Gastroesophageal sphincter (tissue), 3 donors: ENCODE data around the gene OR1K1.

Experiments used
- CTCF ChIP-seq, 4 experiments: fragments of 200-600 bp in 2 of 4; fragments of 450-650 bp in 2 of 4; sonication (generic) in 1 of 4; IDR thresholded peaks; one replicate each; pipeline ENCODE4 v1.5.1; 2017 to 2019; ENCODE audit warnings: antibody characterized with exemption in 4 of 4, mild to moderate bottlenecking in 2 of 4, moderate library complexity in 2 of 4
- EP300 ChIP-seq: sonication (generic); formaldehyde crosslinking; IDR thresholded peaks from one replicate; pipeline ENCODE4 v1.6.1; 2017; ENCODE audit warnings: antibody characterized with exemption, mild to moderate bottlenecking
- POLR2A ChIP-seq, 2 donors: fragments of 450-650 bp; IDR thresholded peaks; one replicate each; pipeline ENCODE4 v1.6.1; 2017; ENCODE audit warnings: antibody characterized with exemption in 2 of 2, mild to moderate bottlenecking in 2 of 2, moderate library complexity in 1 of 2
- POLR2AphosphoS5 ChIP-seq: sonication (generic); formaldehyde crosslinking; IDR thresholded peaks from one replicate; pipeline ENCODE4 v1.6.1; 2017; ENCODE audit warnings: antibody characterized with exemption

GRCh38 chr9:122816163-122816867, 16.4 kb downstream of the OR1K1 start:
- no peak for TF ChIP-seq CTCF (IDR thresholded peaks at IDR 0.05)
- TF ChIP-seq POLR2A (IDR thresholded peaks at IDR 0.05): no peak
- TF ChIP-seq POLR2AphosphoS5: no peak
- TF ChIP-seq EP300: no peak
